Right lobe of liver (tissue), 4 donors: Measurements from ENCODE around the gene LGALS9B.
"Not testable (repeated sequence)": the region's sequence is repeated elsewhere in the genome, so short reads cannot be mapped to it uniquely, and the experiment has no call there.

Source experiments
- CTCF ChIP-seq, 4 donors: fragments of 200-600 bp in 3 of 4; fragments of 450-650 bp in 1 of 4; IDR thresholded peaks; one replicate each; pipeline versions ENCODE4 v1.5.1 to v1.8.0; 2016 to 2022; ENCODE audit warnings: antibody characterized with exemption in 4 of 4, mild to moderate bottlenecking in 2 of 4
- POLR2A ChIP-seq: fragments of 450-650 bp; IDR thresholded peaks from one replicate; pipeline ENCODE4 v1.6.1; 2017; ENCODE audit warnings: antibody characterized with exemption, mild to moderate bottlenecking
- donor health status: DM: no; HTN: no; CAD: no.
- donor health status: DM: no; HTN: no; CAD: no.
- donor health status: DM: no; HTN: yes; CAD: no.

- TF ChIP-seq POLR2A; CTCF (IDR thresholded peaks at IDR 0.05): not testable (repeated sequence)
These were observed 66.6 kb downstream of the LGALS9B start for GRCh38 chr17:20400559-20401305.
